Stomach (tissue), 9 donors: ENCODE measurements around the gene CPLANE2. TPM values are rescaled to one million over a fixed set of nuclear protein-coding genes. Genes with fewer than 3 reads are reported as not detected.
"Not testable (repeated sequence)": the region's sequence is repeated elsewhere in the genome, so short reads cannot be mapped to it uniquely, and the experiment has no call there.

Experiments used
- DNase-seq, 2 donors: peaks; one replicate each; pipeline versions ENCODE4 v3.0.0 to v3.0.0-alpha.2; 2013 to 2019
- H3K27ac ChIP-seq, 5 donors: fragments of 200-600 bp in 4 of 5; sonication (generic) in 4 of 5; one replicate each; pipeline ENCODE4 v1.5.1; 2013 to 2019; ENCODE audit warnings: mild to moderate bottlenecking in 1 of 5, moderate library complexity in 1 of 5
- H3K27me3 ChIP-seq, 3 donors: fragments of 200-600 bp; sonication (generic); one replicate each; pipeline ENCODE4 v1.5.1; 2017 to 2019; ENCODE audit warnings: mixed run types in 1 of 3
- H3K36me3 ChIP-seq, 4 donors: fragments of 200-600 bp; sonication (generic); 1 replicate in 3 of 4; 2 replicates in 1 of 4; pipeline ENCODE4 v1.5.1; 2016 to 2019
- H3K4me1 ChIP-seq, 4 donors: fragments of 200-600 bp; sonication (generic); one replicate each; pipeline ENCODE4 v1.5.1; 2016 to 2019
- H3K4me3 ChIP-seq, 4 donors: fragments of 200-600 bp; sonication (generic) in 3 of 4; one replicate each; pipeline ENCODE4 v1.5.1; 2016 to 2019; ENCODE audit warnings: mild to moderate bottlenecking in 1 of 4
- H3K9me3 ChIP-seq, 4 donors: fragments of 200-600 bp; sonication (generic); one replicate each; pipeline ENCODE4 v1.5.1; 2016 to 2019
- EP300 ChIP-seq: sonication (generic); formaldehyde crosslinking; IDR thresholded peaks from one replicate; pipeline ENCODE4 v1.6.1; 2017; ENCODE audit warnings: antibody characterized with exemption
- POLR2A ChIP-seq, 4 donors: fragments of 450-650 bp; IDR thresholded peaks; one replicate each; pipeline ENCODE4 v1.6.1; 2016; ENCODE audit warnings: antibody characterized with exemption in 4 of 4, control low read depth in 2 of 4, mild to moderate bottlenecking in 1 of 4, moderate library complexity in 1 of 4
- POLR2AphosphoS5 ChIP-seq, 3 donors: sonication (generic); formaldehyde crosslinking; IDR thresholded peaks; one replicate each; pipeline ENCODE4 v1.6.1; 2016; ENCODE audit warnings: antibody characterized with exemption in 3 of 3
- WGBS, 5 donors: extraction: QIAGEN DNeasy Blood & Tissue Kit in 3 of 5; methylation state at CpG; one replicate each; pipeline versions ENCODE4 v1.1.5 to v1.1.7; 2013 to 2018; 5-methylcytosine and 5-hydroxymethylcytosine counted together
- intact Hi-C: fragments of 100-400 bp; cut with DNase I; formaldehyde crosslinking; loops from one replicate; pipeline ENCODE4 v1.15.1; 2023; ENCODE audit warnings: low total_unique reads
- polyA plus RNA-seq, 3 donors: library from polyadenylated mRNA; stranded (reverse); fragments of 200-250 nt; gene quantifications; one replicate each; pipeline ENCODE4 v1.2.3, GENCODE V29; 2013
- total RNA-seq, 5 donors: library from RNA; depleted of rRNA; stranded (reverse); fragments of >200 nt; gene quantifications; one replicate each; pipeline versions ENCODE4 v1.1.0 to v1.2.3, GENCODE V29; 2014 to 2016
- TF ChIP-seq, protein P1 (sequence below), 7 experiments: fragments of 450-650 bp in 4 of 7; fragments of 200-600 bp in 3 of 7; sonication (generic) in 3 of 7; IDR thresholded peaks; one replicate each; pipeline ENCODE4 v1.5.1; 2016 to 2019; ENCODE audit warnings: antibody characterized with exemption in 7 of 7, control low read depth in 2 of 7, mild to moderate bottlenecking in 1 of 7
- donor health status: healthy with polysubstance abuse.
- donor health status: Bipolar disorder and iron deficiency.
- donor health status: healthy.

The CPLANE2 gene
- total and polyA plus RNA-seq, 8 donors: 0.45 to 18.8 (median 2.3) TPM; not detected in 1

DNA sequence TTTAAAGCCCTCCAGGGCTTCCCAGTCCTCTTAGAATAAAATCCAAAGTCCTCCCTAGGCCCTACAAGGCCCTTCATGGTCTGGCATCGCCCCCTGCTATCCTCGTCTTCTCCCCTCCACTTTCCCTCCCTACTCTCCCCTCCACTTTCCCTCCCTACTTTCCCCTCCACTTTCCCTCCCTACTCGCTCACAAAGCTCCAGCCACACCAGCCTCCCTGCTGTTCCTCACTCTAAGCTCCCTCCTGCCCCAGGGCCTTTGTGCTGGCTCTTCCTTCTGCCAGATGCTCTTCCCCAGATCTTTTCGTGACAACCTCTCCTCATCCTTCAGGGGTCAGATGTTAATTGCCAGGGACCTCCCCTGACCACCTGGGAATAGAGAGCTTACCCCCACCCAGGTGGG is 37.3 kb downstream of the CPLANE2 start:
- Histone ChIP-seq H3K4me3 (no peak overlapping the region), H3K27me3 (no peaks in the 10 kb centered on the region), H3K9me3 (no peaks in the 10 kb centered on the region), H3K36me3 (peaks cover 5 to 60% (median 29%) of the 10 kb centered on the region in 4 donors), H3K27ac (no peak overlapping the region), H3K4me1 (no peaks in the 10 kb centered on the region)
- intact Hi-C loops: no loop called here
- TF ChIP-seq POLR2AphosphoS5 (IDR thresholded peaks at IDR 0.05) (no peak), EP300 (no peak), POLR2A (IDR thresholded peaks at IDR 0.05) (no peak)
- TF ChIP-seq, protein P1, sequence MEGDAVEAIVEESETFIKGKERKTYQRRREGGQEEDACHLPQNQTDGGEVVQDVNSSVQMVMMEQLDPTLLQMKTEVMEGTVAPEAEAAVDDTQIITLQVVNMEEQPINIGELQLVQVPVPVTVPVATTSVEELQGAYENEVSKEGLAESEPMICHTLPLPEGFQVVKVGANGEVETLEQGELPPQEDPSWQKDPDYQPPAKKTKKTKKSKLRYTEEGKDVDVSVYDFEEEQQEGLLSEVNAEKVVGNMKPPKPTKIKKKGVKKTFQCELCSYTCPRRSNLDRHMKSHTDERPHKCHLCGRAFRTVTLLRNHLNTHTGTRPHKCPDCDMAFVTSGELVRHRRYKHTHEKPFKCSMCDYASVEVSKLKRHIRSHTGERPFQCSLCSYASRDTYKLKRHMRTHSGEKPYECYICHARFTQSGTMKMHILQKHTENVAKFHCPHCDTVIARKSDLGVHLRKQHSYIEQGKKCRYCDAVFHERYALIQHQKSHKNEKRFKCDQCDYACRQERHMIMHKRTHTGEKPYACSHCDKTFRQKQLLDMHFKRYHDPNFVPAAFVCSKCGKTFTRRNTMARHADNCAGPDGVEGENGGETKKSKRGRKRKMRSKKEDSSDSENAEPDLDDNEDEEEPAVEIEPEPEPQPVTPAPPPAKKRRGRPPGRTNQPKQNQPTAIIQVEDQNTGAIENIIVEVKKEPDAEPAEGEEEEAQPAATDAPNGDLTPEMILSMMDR (IDR thresholded peaks at IDR 0.05): no peak
- WGBS, 5 donors: 90 to 96% (median 93%) methylated on average over 4 of the region's 4 CpGs
- no peak for DNase-seq

DNA sequence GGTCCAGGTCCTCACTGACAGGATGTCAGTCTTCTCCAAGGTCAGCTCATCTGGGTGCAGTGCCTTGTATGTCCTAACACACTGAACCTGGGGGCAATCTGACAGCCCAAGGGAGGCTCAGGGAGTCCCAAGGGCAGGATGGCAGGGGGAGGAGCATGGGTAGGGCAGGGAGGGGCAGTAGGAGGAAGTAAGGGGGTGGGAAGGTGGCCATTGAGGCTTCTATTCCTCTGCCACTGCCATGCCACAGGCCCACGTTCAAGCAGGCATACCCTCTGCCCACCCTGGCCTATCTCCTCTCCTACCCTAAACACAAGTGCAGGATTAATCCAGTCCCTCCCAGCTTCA is 37.9 kb downstream of the CPLANE2 start:
- no peaks in the 10 kb centered on the region for H3K9me3 ChIP-seq
- WGBS, 5 donors: 40 to 80% (median 69%) methylated on average over 1 of the region's 1 CpG
- intact Hi-C loops: no loop called here
- H3K4me3 ChIP-seq: no peak overlapping the region
- DNase-seq: no peak
- H3K27ac ChIP-seq: no peak overlapping the region
- no peak for TF ChIP-seq POLR2A (IDR thresholded peaks at IDR 0.05)
- no peak for TF ChIP-seq EP300
- TF ChIP-seq, protein P1 (IDR thresholded peaks at IDR 0.05): no peak
- TF ChIP-seq POLR2AphosphoS5 (IDR thresholded peaks at IDR 0.05): no peak
- no peaks in the 10 kb centered on the region for H3K4me1 ChIP-seq
- H3K27me3 ChIP-seq: no peaks in the 10 kb centered on the region
- peaks cover 5 to 55% (median 27%) of the 10 kb centered on the region in 4 donors for H3K36me3 ChIP-seq

DNA sequence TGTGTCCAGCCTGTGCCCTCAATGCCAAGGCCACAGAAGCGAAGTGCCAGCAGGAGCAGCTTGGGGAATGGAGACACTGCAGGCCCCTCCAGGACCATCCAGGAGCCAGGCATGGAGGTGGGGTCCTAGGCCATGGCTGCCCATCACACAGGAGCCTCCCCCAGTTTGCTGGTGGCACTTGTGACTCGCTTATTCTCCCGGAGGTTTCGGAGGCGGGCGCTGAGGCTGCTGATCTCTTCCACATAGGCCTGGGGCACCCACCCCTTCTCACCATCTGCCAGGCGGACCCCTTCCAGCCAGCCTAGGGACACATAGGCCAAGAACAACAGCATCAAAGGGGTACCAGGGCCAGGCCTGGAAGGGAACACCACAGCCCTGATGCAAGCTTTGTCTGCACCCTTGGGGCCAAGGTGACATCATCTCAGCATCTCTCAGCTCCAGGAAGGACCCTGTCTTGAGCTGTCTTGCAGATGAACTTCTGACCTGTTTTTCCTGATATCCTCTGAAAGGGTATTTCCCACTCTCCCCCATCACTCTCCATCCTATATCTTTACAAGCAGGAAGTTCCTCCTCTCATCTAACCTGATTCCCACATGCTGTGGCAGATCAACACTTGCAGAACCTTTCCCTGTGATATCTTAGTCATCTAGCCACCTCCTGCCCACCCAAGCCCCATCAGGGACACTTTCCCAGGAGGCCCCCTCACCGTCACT is 38.4 kb downstream of the CPLANE2 start:
- Histone ChIP-seq H3K36me3 (peaks cover 5 to 51% (median 27%) of the 10 kb centered on the region in 4 donors), H3K27me3 (no peaks in the 10 kb centered on the region), H3K27ac (no peak overlapping the region), H3K9me3 (no peaks in the 10 kb centered on the region), H3K4me3 (no peak overlapping the region), H3K4me1 (no peaks in the 10 kb centered on the region)
- no peak for DNase-seq
- 91 to 98% (median 94%) methylated on average over 3 to 8 of the region's 8 CpGs for WGBS, 5 donors
- intact Hi-C loops: no loop called here
- TF ChIP-seq, protein P1 (IDR thresholded peaks at IDR 0.05): no peak
- TF ChIP-seq EP300 (no peak), POLR2A (IDR thresholded peaks at IDR 0.05) (no peak), POLR2AphosphoS5 (IDR thresholded peaks at IDR 0.05) (no peak)

DNA sequence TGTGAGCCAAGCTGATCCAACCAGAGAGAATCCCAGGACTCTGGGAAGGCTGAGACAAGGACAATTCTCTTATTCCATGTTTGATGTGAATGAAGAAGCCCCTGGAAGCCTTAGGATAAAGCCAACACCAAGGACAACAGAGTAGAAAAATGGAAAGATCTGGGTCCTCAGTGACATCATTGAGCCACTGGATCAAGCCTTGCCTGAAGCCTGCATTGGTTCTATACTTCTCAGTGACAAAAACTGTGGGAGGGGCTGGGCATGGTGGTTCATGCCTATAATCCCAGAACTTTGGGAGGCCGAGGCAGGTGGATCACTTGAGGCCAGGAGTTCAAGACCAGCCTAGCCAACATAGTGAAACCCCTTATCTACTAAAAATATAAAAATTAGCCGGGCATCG is 40.1 kb downstream of the CPLANE2 start:
- TF ChIP-seq POLR2AphosphoS5 (IDR thresholded peaks at IDR 0.05) (no peak), EP300 (no peak), POLR2A (IDR thresholded peaks at IDR 0.05) (no peak)
- TF ChIP-seq, protein P1 (IDR thresholded peaks at IDR 0.05): no peak
- no peak overlapping the region for H3K27ac ChIP-seq
- 64 to 97% (median 67%) methylated on average over 2 to 3 of the region's 3 CpGs for WGBS, 5 donors
- intact Hi-C loops: no loop called here
- H3K36me3 ChIP-seq: peaks cover 5 to 35% (median 17%) of the 10 kb centered on the region in 4 donors
- H3K9me3 ChIP-seq: no peaks in the 10 kb centered on the region
- H3K27me3 ChIP-seq: no peaks in the 10 kb centered on the region
- no peaks in the 10 kb centered on the region for H3K4me1 ChIP-seq
- H3K4me3 ChIP-seq: no peak overlapping the region
- no peak for DNase-seq

DNA sequence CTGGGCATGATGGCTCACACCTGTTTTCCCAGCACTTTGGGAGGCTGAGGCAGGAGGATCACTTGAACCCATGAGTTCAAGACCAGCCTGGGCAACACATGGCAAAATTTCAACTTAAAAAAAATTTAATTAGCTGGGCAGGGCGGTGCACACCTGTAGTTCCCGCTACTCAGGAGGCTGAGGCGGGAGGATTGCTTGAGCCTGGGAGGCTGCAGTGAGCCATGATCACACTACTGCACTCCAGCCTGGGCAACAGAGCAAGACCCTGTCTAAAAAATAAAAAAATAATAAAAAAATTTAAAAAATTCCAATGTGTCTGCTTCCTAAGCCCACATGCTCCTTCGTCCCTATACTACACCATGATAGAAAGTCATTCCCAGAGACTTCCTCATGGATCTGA is 40.8 kb downstream of the CPLANE2 start:
- WGBS, 5 donors: 93 to 100% (median 94%) methylated on average over 4 of the region's 4 CpGs
- intact Hi-C loops, DNase-seq, H3K9me3 ChIP-seq, H3K4me3 ChIP-seq, H3K27me3 ChIP-seq, H3K4me1 ChIP-seq, H3K27ac ChIP-seq: not testable (repeated sequence)
- H3K36me3 ChIP-seq: peaks cover 5 to 28% (median 12%) of the 10 kb centered on the region in 4 donors
